ENCODE measurements around the gene IGF2R.
"Not testable (repeated sequence)": the region's sequence is repeated elsewhere in the genome, so short reads cannot be mapped to it uniquely, and the experiment has no call there.

Gene IGF2R

GRCh38 chr6:160122744-160123143, 153.9 kb downstream of the IGF2R start:
- H3K4me3 ChIP-seq (ENCODE audit: low read depth, low read length): no peak overlapping the region
- no peak for TF ChIP-seq CTCF (IDR thresholded peaks at IDR 0.05; ENCODE audit: low read depth, low read length, missing control alignments)
- no peak for DNase-seq (ENCODE audit: low read depth)
- in situ Hi-C loops (cut with HindIII; ENCODE audit: low sequenced_read_pairs): no loop called here

GRCh38 chr6:160124007-160124406, 155.1 kb downstream of the IGF2R start:
- H3K4me3 ChIP-seq (ENCODE audit: low read depth, low read length): no peak overlapping the region
- in situ Hi-C loops (cut with HindIII; ENCODE audit: low sequenced_read_pairs): no loop called here
- TF ChIP-seq CTCF (IDR thresholded peaks at IDR 0.05; ENCODE audit: low read depth, low read length, missing control alignments): no peak
- no peak for DNase-seq (ENCODE audit: low read depth)

- no peak overlapping the region for H3K4me3 ChIP-seq (ENCODE audit: low read depth, low read length)
- DNase-seq (ENCODE audit: low read depth): no peak
- in situ Hi-C loops (cut with HindIII; ENCODE audit: low sequenced_read_pairs): no loop called here
- TF ChIP-seq CTCF (IDR thresholded peaks at IDR 0.05; ENCODE audit: low read depth, low read length, missing control alignments): no peak
Measured at GRCh38 chr6:160124605-160125004, 155.7 kb downstream of the IGF2R start.

GRCh38 chr6:160125105-160125504, 156.2 kb downstream of the IGF2R start:
- H3K4me3 ChIP-seq (ENCODE audit: low read depth, low read length); DNase-seq (ENCODE audit: low read depth); in situ Hi-C loops (cut with HindIII; ENCODE audit: low sequenced_read_pairs): not testable (repeated sequence)

GRCh38 chr6:160127270-160128124, 158.6 kb downstream of the IGF2R start:
- TF ChIP-seq CTCF (IDR thresholded peaks at IDR 0.05; ENCODE audit: low read depth, low read length, missing control alignments): no peak
- no peak overlapping the region for H3K4me3 ChIP-seq (ENCODE audit: low read depth, low read length)
- no peak for DNase-seq (ENCODE audit: low read depth)
- in situ Hi-C loops (cut with HindIII; ENCODE audit: low sequenced_read_pairs): no loop called here

- no peak for DNase-seq (ENCODE audit: low read depth)
- TF ChIP-seq CTCF (IDR thresholded peaks at IDR 0.05; ENCODE audit: low read depth, low read length, missing control alignments): no peak
- in situ Hi-C loops (cut with HindIII; ENCODE audit: low sequenced_read_pairs): no loop called here
- no peak overlapping the region for H3K4me3 ChIP-seq (ENCODE audit: low read depth, low read length)
Measured at GRCh38 chr6:160128125-160128683, 159.3 kb downstream of the IGF2R start.

- H3K4me3 ChIP-seq (ENCODE audit: low read depth, low read length): no peak overlapping the region
- in situ Hi-C loops (cut with HindIII; ENCODE audit: low sequenced_read_pairs): no loop called here
- no peak for DNase-seq (ENCODE audit: low read depth)
- TF ChIP-seq CTCF (IDR thresholded peaks at IDR 0.05; ENCODE audit: low read depth, low read length, missing control alignments): no peak
Measured at GRCh38 chr6:160128879-160129516, 160.1 kb downstream of the IGF2R start.

Data from astrocyte of the cerebellum (primary cell).